Measurements from ENCODE around the gene ANKRD63. TPM values are rescaled to one million over a fixed set of nuclear protein-coding genes. Genes with fewer than 3 reads are reported as not detected.

ANKRD63 gene
- total and polyA plus RNA-seq, 4 donors = not detected

DNA sequence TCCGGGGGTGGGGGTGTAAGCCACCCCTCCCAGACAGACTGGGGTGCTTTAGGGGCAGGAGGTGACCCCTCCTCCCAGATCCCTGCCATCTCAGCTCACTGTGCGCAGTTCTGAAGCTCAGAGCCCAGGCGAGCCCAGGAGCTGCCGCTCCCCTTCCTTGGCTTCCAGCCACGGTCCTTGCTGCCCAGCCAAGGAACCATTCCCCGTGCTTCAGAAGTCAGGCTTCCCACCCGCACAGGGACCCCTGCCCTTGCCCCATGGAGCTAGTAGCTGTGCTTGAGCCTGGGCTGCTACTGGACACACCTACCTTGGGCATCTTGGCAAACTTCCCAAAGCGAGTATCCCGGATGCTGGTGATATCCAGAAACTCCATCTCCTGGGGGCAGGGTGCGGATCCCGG lies 20.1 kb upstream of the ANKRD63 start:
- H3K9ac ChIP-seq (ENCODE audit: low read depth in 1 of 2, low read length in 2 of 2) = no peak overlapping the region
- H3K4me1 ChIP-seq (ENCODE audit: control insufficient read depth in 4 of 4, insufficient read depth in 4 of 4, low read length in 3 of 4) = no peaks in the 10 kb centered on the region
- TF ChIP-seq FOXA2 (IDR thresholded peaks at IDR 0.05) = no peak
- TF ChIP-seq GABPA (IDR thresholded peaks at IDR 0.05 in 1 of 2, conservative IDR thresholded peaks at IDR 0.05 in 1 of 2) = no peak
- TF ChIP-seq FOXA1 (IDR thresholded peaks at IDR 0.05) = no peak
- TF ChIP-seq, protein P1, sequence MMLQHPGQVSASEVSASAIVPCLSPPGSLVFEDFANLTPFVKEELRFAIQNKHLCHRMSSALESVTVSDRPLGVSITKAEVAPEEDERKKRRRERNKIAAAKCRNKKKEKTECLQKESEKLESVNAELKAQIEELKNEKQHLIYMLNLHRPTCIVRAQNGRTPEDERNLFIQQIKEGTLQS (IDR thresholded peaks at IDR 0.05) = no peak
- no peak for TF ChIP-seq JUND (IDR thresholded peaks at IDR 0.05)
- no peak for TF ChIP-seq TAF1 (conservative IDR thresholded peaks at IDR 0.05)
- TF ChIP-seq SP1 (IDR thresholded peaks at IDR 0.05) = no peak
- TF ChIP-seq, protein P2, sequence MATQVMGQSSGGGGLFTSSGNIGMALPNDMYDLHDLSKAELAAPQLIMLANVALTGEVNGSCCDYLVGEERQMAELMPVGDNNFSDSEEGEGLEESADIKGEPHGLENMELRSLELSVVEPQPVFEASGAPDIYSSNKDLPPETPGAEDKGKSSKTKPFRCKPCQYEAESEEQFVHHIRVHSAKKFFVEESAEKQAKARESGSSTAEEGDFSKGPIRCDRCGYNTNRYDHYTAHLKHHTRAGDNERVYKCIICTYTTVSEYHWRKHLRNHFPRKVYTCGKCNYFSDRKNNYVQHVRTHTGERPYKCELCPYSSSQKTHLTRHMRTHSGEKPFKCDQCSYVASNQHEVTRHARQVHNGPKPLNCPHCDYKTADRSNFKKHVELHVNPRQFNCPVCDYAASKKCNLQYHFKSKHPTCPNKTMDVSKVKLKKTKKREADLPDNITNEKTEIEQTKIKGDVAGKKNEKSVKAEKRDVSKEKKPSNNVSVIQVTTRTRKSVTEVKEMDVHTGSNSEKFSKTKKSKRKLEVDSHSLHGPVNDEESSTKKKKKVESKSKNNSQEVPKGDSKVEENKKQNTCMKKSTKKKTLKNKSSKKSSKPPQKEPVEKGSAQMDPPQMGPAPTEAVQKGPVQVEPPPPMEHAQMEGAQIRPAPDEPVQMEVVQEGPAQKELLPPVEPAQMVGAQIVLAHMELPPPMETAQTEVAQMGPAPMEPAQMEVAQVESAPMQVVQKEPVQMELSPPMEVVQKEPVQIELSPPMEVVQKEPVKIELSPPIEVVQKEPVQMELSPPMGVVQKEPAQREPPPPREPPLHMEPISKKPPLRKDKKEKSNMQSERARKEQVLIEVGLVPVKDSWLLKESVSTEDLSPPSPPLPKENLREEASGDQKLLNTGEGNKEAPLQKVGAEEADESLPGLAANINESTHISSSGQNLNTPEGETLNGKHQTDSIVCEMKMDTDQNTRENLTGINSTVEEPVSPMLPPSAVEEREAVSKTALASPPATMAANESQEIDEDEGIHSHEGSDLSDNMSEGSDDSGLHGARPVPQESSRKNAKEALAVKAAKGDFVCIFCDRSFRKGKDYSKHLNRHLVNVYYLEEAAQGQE (IDR thresholded peaks at IDR 0.05) = no peak
- TF ChIP-seq, protein P3, sequence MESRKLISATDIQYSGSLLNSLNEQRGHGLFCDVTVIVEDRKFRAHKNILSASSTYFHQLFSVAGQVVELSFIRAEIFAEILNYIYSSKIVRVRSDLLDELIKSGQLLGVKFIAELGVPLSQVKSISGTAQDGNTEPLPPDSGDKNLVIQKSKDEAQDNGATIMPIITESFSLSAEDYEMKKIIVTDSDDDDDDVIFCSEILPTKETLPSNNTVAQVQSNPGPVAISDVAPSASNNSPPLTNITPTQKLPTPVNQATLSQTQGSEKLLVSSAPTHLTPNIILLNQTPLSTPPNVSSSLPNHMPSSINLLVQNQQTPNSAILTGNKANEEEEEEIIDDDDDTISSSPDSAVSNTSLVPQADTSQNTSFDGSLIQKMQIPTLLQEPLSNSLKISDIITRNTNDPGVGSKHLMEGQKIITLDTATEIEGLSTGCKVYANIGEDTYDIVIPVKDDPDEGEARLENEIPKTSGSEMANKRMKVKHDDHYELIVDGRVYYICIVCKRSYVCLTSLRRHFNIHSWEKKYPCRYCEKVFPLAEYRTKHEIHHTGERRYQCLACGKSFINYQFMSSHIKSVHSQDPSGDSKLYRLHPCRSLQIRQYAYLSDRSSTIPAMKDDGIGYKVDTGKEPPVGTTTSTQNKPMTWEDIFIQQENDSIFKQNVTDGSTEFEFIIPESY (IDR thresholded peaks at IDR 0.05) = no peak
- TF ChIP-seq EGR1 (IDR thresholded peaks at IDR 0.05; ENCODE audit: low read depth in 2 of 2) = no peak
- no peak for TF ChIP-seq HNF4A (conservative IDR thresholded peaks at IDR 0.05)
- no peak for TF ChIP-seq RAD21 (IDR thresholded peaks at IDR 0.05)
- no peak for DNase-seq (ENCODE audit: low spot score)
- H3K27ac ChIP-seq (ENCODE audit: low read depth in 1 of 2, low read length in 2 of 2) = no peak overlapping the region
- H3K9me3 ChIP-seq (ENCODE audit: control insufficient read depth in 4 of 4, low read length in 3 of 4) = peaks cover 0 to 4% (median 0%) of the 10 kb centered on the region in 4 donors
- no peaks in the 10 kb centered on the region for H3K27me3 ChIP-seq (ENCODE audit: control insufficient read depth in 4 of 4, insufficient read depth in 4 of 4, low read length in 3 of 4)
- no peak overlapping the region for H3K4me3 ChIP-seq (ENCODE audit: low read depth in 1 of 3, low read length in 3 of 3)
- H3K36me3 ChIP-seq (ENCODE audit: control insufficient read depth in 4 of 4, insufficient read depth in 3 of 4, low read depth in 1 of 4, low read length in 3 of 4) = no peaks in the 10 kb centered on the region
- 75% methylated on average over 11 of the region's 11 CpGs for WGBS

DNA sequence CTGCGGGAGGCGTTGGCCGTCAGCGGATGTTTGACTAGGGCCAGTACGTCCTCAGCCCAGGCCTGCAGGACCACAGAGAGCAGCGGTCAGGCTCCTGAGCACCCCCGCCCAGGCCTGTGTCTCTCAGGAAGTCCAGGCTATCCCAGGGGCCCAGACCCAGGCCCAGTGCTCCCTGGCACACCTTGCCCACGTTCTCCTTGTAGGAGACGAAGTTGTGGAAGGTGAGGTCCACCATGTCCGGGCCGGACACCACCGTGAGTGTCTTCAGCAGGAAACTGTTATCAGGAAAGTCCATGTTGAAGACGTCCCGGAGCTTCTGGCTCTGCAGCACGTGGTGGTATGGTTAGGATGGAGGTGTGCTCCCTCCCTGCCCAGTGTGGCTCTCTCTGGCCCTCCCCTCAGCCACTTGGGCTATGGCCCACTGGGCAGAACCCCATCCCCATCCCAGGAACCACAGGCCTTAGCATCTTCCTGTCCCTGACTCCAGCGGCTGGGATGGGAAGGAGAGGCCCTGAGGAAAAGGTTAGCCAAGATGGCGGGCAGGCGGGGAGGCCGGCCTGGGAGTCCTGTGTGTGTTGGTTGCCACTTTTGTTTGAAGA lies 19.5 kb upstream of the ANKRD63 start:
- Histone ChIP-seq H3K4me1 (ENCODE audit: control insufficient read depth in 4 of 4, insufficient read depth in 4 of 4, low read length in 3 of 4) (no peaks in the 10 kb centered on the region), H3K9ac (ENCODE audit: low read depth in 1 of 2, low read length in 2 of 2) (no peak overlapping the region), H3K36me3 (ENCODE audit: control insufficient read depth in 4 of 4, insufficient read depth in 3 of 4, low read depth in 1 of 4, low read length in 3 of 4) (peaks cover 0 to 2% (median 0%) of the 10 kb centered on the region in 4 donors), H3K4me3 (ENCODE audit: low read depth in 1 of 3, low read length in 3 of 3) (no peak overlapping the region), H3K27me3 (ENCODE audit: control insufficient read depth in 4 of 4, insufficient read depth in 4 of 4, low read length in 3 of 4) (no peaks in the 10 kb centered on the region), H3K9me3 (ENCODE audit: control insufficient read depth in 4 of 4, low read length in 3 of 4) (peaks cover 0 to 4% (median 0%) of the 10 kb centered on the region in 4 donors), H3K27ac (ENCODE audit: low read depth in 1 of 2, low read length in 2 of 2) (no peak overlapping the region)
- 89% methylated on average over 19 of the region's 19 CpGs for WGBS
- DNase-seq (ENCODE audit: low spot score) = no peak
- TF ChIP-seq HNF4G (IDR thresholded peaks at IDR 0.05) (no peak), NR2F2 (IDR thresholded peaks at IDR 0.05) (no peak), FOXA1 (IDR thresholded peaks at IDR 0.05) (no peak), GABPA (IDR thresholded peaks at IDR 0.05 in 1 of 2, conservative IDR thresholded peaks at IDR 0.05 in 1 of 2) (no peak), FOXA2 (IDR thresholded peaks at IDR 0.05) (no peak), JUND (IDR thresholded peaks at IDR 0.05) (no peak), EGR1 (IDR thresholded peaks at IDR 0.05; ENCODE audit: low read depth in 2 of 2) (no peak), RXRA (IDR thresholded peaks at IDR 0.05) (no peak), TAF1 (conservative IDR thresholded peaks at IDR 0.05) (no peak), SP1 (IDR thresholded peaks at IDR 0.05) (no peak), YY1 (IDR thresholded peaks at IDR 0.05) (no peak)
- TF ChIP-seq, protein P4, sequence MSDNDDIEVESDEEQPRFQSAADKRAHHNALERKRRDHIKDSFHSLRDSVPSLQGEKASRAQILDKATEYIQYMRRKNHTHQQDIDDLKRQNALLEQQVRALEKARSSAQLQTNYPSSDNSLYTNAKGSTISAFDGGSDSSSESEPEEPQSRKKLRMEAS (IDR thresholded peaks at IDR 0.05) = no peak
- TF ChIP-seq, protein P1 (IDR thresholded peaks at IDR 0.05) = no peak
- TF ChIP-seq, protein P2 (IDR thresholded peaks at IDR 0.05) = no peak
- TF ChIP-seq, protein P5, sequence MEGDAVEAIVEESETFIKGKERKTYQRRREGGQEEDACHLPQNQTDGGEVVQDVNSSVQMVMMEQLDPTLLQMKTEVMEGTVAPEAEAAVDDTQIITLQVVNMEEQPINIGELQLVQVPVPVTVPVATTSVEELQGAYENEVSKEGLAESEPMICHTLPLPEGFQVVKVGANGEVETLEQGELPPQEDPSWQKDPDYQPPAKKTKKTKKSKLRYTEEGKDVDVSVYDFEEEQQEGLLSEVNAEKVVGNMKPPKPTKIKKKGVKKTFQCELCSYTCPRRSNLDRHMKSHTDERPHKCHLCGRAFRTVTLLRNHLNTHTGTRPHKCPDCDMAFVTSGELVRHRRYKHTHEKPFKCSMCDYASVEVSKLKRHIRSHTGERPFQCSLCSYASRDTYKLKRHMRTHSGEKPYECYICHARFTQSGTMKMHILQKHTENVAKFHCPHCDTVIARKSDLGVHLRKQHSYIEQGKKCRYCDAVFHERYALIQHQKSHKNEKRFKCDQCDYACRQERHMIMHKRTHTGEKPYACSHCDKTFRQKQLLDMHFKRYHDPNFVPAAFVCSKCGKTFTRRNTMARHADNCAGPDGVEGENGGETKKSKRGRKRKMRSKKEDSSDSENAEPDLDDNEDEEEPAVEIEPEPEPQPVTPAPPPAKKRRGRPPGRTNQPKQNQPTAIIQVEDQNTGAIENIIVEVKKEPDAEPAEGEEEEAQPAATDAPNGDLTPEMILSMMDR (IDR thresholded peaks at IDR 0.05; ENCODE audit: low read depth, low read length, missing input control) = no peak
